CD4-positive, alpha-beta memory T cell (primary cell): ENCODE data around the gene IL10RB. TPM values are rescaled to one million over a fixed set of nuclear protein-coding genes. Genes with fewer than 3 reads are reported as not detected.
A peak's percentile ranks its signal among the peaks of the same experiment; 100 is the strongest.
"Not testable (repeated sequence)": the region's sequence is repeated elsewhere in the genome, so short reads cannot be mapped to it uniquely, and the experiment has no call there.

Experiments used
- CTCF ChIA-PET: fragments of 350-600 bp; sonication (Branson Sonifier 250); formaldehyde crosslinking; loops from one replicate; lab custom pipeline; 2021; ENCODE audit warnings: inconsistent platforms; ENCODE audit not compliant: partially characterized antibody; lab: Charles Lee
- POLR2A ChIA-PET: fragments of 350-600 bp; sonication (Branson Sonifier 250); formaldehyde crosslinking; loops from one replicate; lab custom pipeline; 2021; ENCODE audit not compliant: partially characterized antibody; lab: Charles Lee
- DNase-seq, 5 donors: peaks; one replicate each; pipeline versions ENCODE4 v3.0.0 to v3.0.0-alpha.2; 2020 to 2022; ENCODE audit warnings: mixed read lengths in 1 of 5
- H3K27ac ChIP-seq: one replicate; pipeline ENCODE4 v1.7.0; 2013; ENCODE audit warnings: low read depth, low read length
- H3K27me3 ChIP-seq: 2 replicates; pipeline ENCODE4 v1.7.0; 2013; ENCODE audit warnings: mild to moderate bottlenecking, low read length, moderate library complexity; ENCODE audit not compliant: insufficient read depth
- H3K36me3 ChIP-seq: 2 replicates; pipeline ENCODE4 v1.7.0; 2013; ENCODE audit warnings: mild to moderate bottlenecking, low read length, moderate library complexity; ENCODE audit not compliant: insufficient read depth
- H3K4me1 ChIP-seq: 2 replicates; pipeline ENCODE4 v1.7.0; 2013; ENCODE audit warnings: mild to moderate bottlenecking, low read length, moderate library complexity; ENCODE audit not compliant: insufficient read depth
- H3K4me3 ChIP-seq, 2 donors: one replicate each; pipeline ENCODE4 v1.7.0; 2013; ENCODE audit warnings: low read length in 2 of 2, mild to moderate bottlenecking in 1 of 2
- H3K9me3 ChIP-seq, 2 donors: one replicate each; pipeline ENCODE4 v1.7.0; 2013; ENCODE audit warnings: low read length in 2 of 2, control low read depth in 1 of 2; ENCODE audit not compliant: control insufficient read depth in 1 of 2
- H3K27ac Mint-ChIP-seq, 7 donors: one replicate each; pipeline ENCODE4 v1.8.0; 2020 to 2021; ENCODE audit warnings: mixed read lengths in 7 of 7, mild to moderate bottlenecking in 6 of 7, inconsistent platforms in 3 of 7, moderate library complexity in 3 of 7
- H3K27me3 Mint-ChIP-seq, 2 donors: one replicate each; pipeline ENCODE4 v1.8.0; 2020 to 2021; ENCODE audit warnings: mixed read lengths in 2 of 2
- H3K36me3 Mint-ChIP-seq, 2 donors: one replicate each; pipeline ENCODE4 v1.8.0; 2020 to 2021; ENCODE audit warnings: mixed read lengths in 2 of 2, inconsistent platforms in 1 of 2, mild to moderate bottlenecking in 1 of 2
- H3K4me1 Mint-ChIP-seq, 4 donors: one replicate each; pipeline ENCODE4 v1.8.0; 2020 to 2021; ENCODE audit warnings: mixed read lengths in 4 of 4, mild to moderate bottlenecking in 1 of 4
- H3K4me3 Mint-ChIP-seq, 8 donors: one replicate each; pipeline ENCODE4 v1.8.0; 2020 to 2021; ENCODE audit warnings: mixed read lengths in 8 of 8, mild to moderate bottlenecking in 7 of 8, moderate library complexity in 6 of 8, inconsistent platforms in 3 of 8
- H3K9me3 Mint-ChIP-seq, 8 donors: one replicate each; pipeline ENCODE4 v1.8.0; 2020 to 2021; ENCODE audit warnings: mixed read lengths in 8 of 8, mild to moderate bottlenecking in 5 of 8, inconsistent platforms in 3 of 8, moderate library complexity in 1 of 8
- intact Hi-C: fragments of 100-400 bp; cut with micrococcal nuclease; formaldehyde crosslinking; loops from one replicate; pipeline ENCODE4 v1.15.1; 2023
- polyA plus RNA-seq, 2 donors: library from polyadenylated mRNA; unstranded; fragments of 300-500 nt; fragmentation: Illumina TruSeq; gene quantifications; one replicate each; pipeline ENCODE4 v1.2.3, GENCODE V29; 2021
- total RNA-seq, 2 experiments: library from RNA; stranded (reverse); gene quantifications; one replicate each; pipeline ENCODE4 v1.2.3, GENCODE V29; 2021

IL10RB gene
- total and polyA plus RNA-seq, 4 experiments from 2014 or later = 30.6 to 61.8 (median 44.8) TPM

DNA sequence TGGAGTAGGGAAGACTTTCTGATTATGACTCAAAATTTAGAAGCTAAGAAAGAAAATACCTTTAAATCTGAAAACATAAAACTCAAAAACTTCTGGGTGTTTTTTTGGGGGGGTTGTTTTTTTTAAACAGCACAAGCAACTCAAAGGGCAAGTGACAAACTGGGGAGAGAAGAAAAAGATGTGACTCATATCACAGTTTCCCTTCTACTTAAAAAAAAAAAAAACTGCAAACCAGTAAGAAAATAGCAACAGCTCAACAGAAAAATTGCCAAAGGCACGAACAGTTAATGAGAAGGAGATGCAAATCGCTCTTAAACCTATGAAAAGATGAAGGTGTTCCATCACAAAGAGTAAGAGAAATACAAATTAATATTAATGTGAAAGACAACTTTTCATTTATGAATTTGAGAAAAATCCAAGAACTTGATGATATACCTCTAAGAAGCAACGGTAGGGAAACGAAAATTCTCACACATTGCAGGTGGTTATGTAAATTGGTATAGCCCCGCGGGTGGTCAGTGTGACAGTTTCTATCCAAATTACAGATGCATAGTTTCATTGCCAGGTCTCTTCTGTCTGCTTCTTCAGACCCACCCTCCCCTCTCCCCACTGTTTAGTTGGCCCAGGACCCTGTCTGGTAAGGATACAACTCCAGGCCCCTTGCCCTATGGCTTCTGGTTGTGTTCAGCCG is 27.5 kb upstream of the IL10RB start:
- CTCF ChIA-PET = interaction anchor here (0.7 to 4.6 kb wide), 8 partner anchors 21 to 123 kb away, joined by 3 to 25 read pairs (median 3); partner anchors contain the start of gene IL10RB
- intact Hi-C loops = loop anchor here (1.0 to 2.0 kb wide), 2 partner anchors 8 to 40 kb away; no protein-coding TSS in a partner anchor
- Mint-ChIP-seq H3K27ac (peak overlapping the region; percentile 65 to 94 (median 88)), H3K36me3 (peaks cover 17 to 34% of the 10 kb centered on the region in 2 donors), H3K9me3 (no peaks in the 10 kb centered on the region), H3K4me1 (peaks cover 66 to 92% (median 78%) of the 10 kb centered on the region in 4 donors), H3K27me3 (no peaks in the 10 kb centered on the region), H3K4me3 (peak overlapping the region; percentile 64 to 79 (median 70))
- POLR2A ChIA-PET = interaction anchor here (0.6 to 2.3 kb wide), 20 partner anchors 9 to 627 kb away, joined by 3 to 14 read pairs (median 4); partner anchors contain the start of genes CFAP298, IFNAR1, IL10RB and TMEM50B
- peak in 4 of 5 donors; percentile 22 to 43 (median 24) for DNase-seq
- Histone ChIP-seq H3K36me3 (no peaks in the 10 kb centered on the region), H3K4me1 (peaks cover 93% of the 10 kb centered on the region), H3K27ac (peak overlapping the region; percentile 60), H3K9me3 (no peaks in the 10 kb centered on the region), H3K4me3 (peak overlapping the region in 1 of 2 donors; percentile 40), H3K27me3 (no peaks in the 10 kb centered on the region)

DNA sequence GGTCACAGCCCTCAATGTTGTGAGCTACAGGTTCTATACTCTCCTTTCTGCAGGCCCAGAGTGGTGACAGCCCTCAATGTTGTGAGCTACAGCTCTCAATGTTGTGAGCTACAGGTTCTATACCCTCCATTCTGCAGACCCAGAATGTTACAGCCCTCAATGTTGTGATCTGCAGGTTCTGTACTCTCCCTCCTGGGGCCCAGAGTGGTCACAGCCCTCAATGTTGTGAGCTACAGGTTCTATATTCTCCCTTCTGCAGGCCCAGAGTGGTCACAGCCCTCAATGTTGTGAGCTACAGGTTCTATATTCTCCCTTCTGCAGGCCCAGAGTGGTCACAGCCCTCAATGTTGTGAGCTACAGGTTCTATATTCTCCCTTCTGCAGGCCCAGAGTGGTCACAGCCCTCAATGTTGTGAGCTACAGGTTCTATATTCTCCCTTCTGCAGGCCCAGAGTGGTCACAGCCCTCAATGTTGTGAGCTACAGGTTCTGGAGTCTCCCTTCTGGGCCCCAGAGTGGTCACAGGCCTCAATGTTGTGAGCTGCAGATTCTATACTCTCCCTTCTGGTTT is 26.5 kb upstream of the IL10RB start:
- intact Hi-C loops = loop anchor here (2.0 kb wide), 1 partner anchor 41 kb away; no protein-coding TSS in a partner anchor
- H3K27ac Mint-ChIP-seq = peak overlapping the region; percentile 81 to 94 (median 92)
- H3K9me3 ChIP-seq, H3K27me3 Mint-ChIP-seq, H3K36me3 ChIP-seq, H3K9me3 Mint-ChIP-seq, H3K27me3 ChIP-seq, DNase-seq: not testable (repeated sequence)
- CTCF ChIA-PET = interaction anchor here (0.7 to 4.6 kb wide), 7 partner anchors 21 to 122 kb away, joined by 3 to 25 read pairs (median 3); no protein-coding TSS in a partner anchor
- H3K4me3 ChIP-seq = peak overlapping the region in 1 of 2 donors; percentile 40
- peaks cover 67 to 92% (median 79%) of the 10 kb centered on the region in 4 donors for H3K4me1 Mint-ChIP-seq
- H3K36me3 Mint-ChIP-seq = peaks cover 19 to 39% of the 10 kb centered on the region in 2 donors
- peak overlapping the region; percentile 61 to 77 (median 70) for H3K4me3 Mint-ChIP-seq
- H3K27ac ChIP-seq = peak overlapping the region; percentile 60
- POLR2A ChIA-PET = interaction anchor here (0.9 to 2.3 kb wide), 12 partner anchors 8 to 122 kb away, joined by 3 to 14 read pairs (median 5); partner anchors contain the start of genes IFNAR1 and IL10RB
- peaks cover 93% of the 10 kb centered on the region for H3K4me1 ChIP-seq

DNA sequence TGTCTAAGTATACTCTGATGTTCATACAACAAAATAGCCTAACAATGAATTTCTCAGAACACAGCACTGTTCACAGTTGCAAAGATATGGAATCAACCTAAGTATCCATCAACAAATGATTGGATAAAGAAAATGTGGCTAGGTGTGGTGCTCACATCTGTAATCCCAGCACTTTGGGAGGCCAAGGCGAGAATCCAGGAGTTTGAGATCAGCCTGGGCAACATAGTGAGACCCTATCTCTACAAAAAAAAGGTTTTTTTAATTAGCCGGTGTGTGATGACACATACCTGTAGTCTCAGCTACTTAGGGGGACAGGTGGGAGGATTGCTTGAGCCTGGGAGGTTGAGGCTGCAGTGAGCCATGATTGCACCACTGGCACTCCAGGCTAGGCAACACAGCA is 25.8 kb upstream of the IL10RB start:
- DNase-seq = no peak
- CTCF ChIA-PET = interaction anchor here (1.6 to 4.6 kb wide), 3 partner anchors 9 to 121 kb away, joined by 5 to 25 read pairs (median 17); no protein-coding TSS in a partner anchor
- H3K27ac Mint-ChIP-seq = peak overlapping the region in 5 of 7 donors; percentile 46 to 92 (median 88)
- H3K4me1 Mint-ChIP-seq = peaks cover 71 to 92% (median 80%) of the 10 kb centered on the region in 4 donors
- Histone ChIP-seq H3K9me3 (no peaks in the 10 kb centered on the region), H3K27me3 (no peaks in the 10 kb centered on the region), H3K4me1 (peaks cover 93% of the 10 kb centered on the region), H3K36me3 (peaks cover 7% of the 10 kb centered on the region), H3K27ac (peak overlapping the region; percentile 7), H3K4me3 (no peak overlapping the region)
- no peaks in the 10 kb centered on the region for H3K9me3 Mint-ChIP-seq
- POLR2A ChIA-PET = interaction anchor here (1.0 to 4.2 kb wide), 4 partner anchors 7 to 121 kb away, joined by 4 to 19 read pairs (median 8); partner anchors contain the start of genes IFNAR1 and IFNAR2
- intact Hi-C loops = no loop called here
- peak overlapping the region in 4 of 8 donors; percentile 14 to 74 (median 62) for H3K4me3 Mint-ChIP-seq
- no peaks in the 10 kb centered on the region for H3K27me3 Mint-ChIP-seq
- peaks cover 26 to 45% of the 10 kb centered on the region in 2 donors for H3K36me3 Mint-ChIP-seq

DNA sequence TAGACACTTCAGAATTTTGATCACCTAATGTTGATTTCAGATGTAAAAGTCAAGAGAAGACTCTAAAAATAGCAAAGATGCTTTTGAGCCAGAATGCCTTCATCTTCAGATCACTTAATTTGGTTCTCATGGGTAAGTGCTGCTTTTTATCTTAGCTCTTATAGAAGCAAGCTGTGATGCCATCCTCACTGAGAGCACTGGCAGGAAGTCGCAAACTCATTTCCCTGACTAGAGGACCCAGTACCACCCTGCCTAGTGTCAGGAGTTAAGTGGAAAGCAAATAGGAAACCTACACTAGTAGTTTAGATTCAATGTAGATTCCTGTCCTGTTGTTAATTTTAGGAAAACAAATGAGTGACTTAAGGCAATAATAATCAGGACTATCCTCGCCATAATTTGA is 24.3 kb upstream of the IL10RB start:
- H3K9me3 ChIP-seq = no peaks in the 10 kb centered on the region
- H3K4me3 ChIP-seq = no peak overlapping the region
- H3K27me3 Mint-ChIP-seq = no peaks in the 10 kb centered on the region
- peaks cover 96% of the 10 kb centered on the region for H3K4me1 ChIP-seq
- POLR2A ChIA-PET = interaction anchor here (1.3 to 4.2 kb wide), 5 partner anchors 11 to 120 kb away, joined by 4 to 19 read pairs (median 7); partner anchors contain the start of genes IFNAR2 and IL10RB
- peaks cover 72 to 91% (median 82%) of the 10 kb centered on the region in 4 donors for H3K4me1 Mint-ChIP-seq
- no peak for DNase-seq
- peaks cover 19% of the 10 kb centered on the region for H3K36me3 ChIP-seq
- H3K27me3 ChIP-seq = no peaks in the 10 kb centered on the region
- H3K36me3 Mint-ChIP-seq = peaks cover 39 to 58% of the 10 kb centered on the region in 2 donors
- H3K27ac ChIP-seq = peak overlapping the region; percentile 2
- H3K27ac Mint-ChIP-seq = peak overlapping the region; percentile 51 to 89 (median 77)
- CTCF ChIA-PET = interaction anchor here (1.5 to 1.6 kb wide), 2 partner anchors 11 to 15 kb away, joined by 4 to 5 read pairs; no protein-coding TSS in a partner anchor
- no peaks in the 10 kb centered on the region for H3K9me3 Mint-ChIP-seq
- peak overlapping the region in 6 of 8 donors; percentile 25 to 78 (median 55) for H3K4me3 Mint-ChIP-seq
- intact Hi-C loops = no loop called here

DNA sequence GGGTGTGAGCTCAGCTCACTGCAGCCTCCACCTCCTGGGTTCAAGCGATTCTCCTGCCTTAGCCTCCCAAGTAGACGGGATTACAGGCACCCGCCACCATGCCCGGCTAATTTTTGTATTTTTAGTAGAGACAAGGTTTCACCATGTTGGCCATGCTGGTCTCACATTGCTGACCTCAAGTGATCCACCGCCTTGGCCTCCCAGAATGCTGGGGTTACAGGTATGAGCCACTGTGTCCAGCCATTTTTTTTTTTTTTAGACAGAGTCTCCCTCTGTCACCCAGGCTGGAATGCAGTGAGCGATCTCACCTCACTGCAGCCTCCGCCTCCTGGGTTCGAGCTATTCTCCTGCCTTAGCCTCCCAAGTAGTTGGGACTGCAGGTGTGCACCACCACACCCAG is 23.3 kb upstream of the IL10RB start:
- intact Hi-C loops, H3K9me3 Mint-ChIP-seq, H3K4me3 ChIP-seq, H3K27ac ChIP-seq, DNase-seq, H3K9me3 ChIP-seq, H3K27me3 Mint-ChIP-seq, H3K27me3 ChIP-seq: not testable (repeated sequence)
- ChIA-PET POLR2A (interaction anchor here (1.0 to 4.2 kb wide), 5 partner anchors 12 to 119 kb away, joined by 3 to 19 read pairs (median 6); partner anchors contain the start of genes IFNAR2 and IL10RB), CTCF (interaction anchor here (3.7 kb wide), 1 partner anchor 118 kb away, joined by 15 read pairs; no protein-coding TSS in a partner anchor)
- H3K4me1 Mint-ChIP-seq = peaks cover 71 to 91% (median 82%) of the 10 kb centered on the region in 4 donors
- H3K27ac Mint-ChIP-seq = peak overlapping the region in 5 of 7 donors; percentile 7 to 96 (median 74)
- peak overlapping the region in 1 of 8 donors; percentile 89 for H3K4me3 Mint-ChIP-seq
- Histone ChIP-seq H3K36me3 (peaks cover 28% of the 10 kb centered on the region), H3K4me1 (peaks cover 96% of the 10 kb centered on the region)
- peaks cover 47 to 63% of the 10 kb centered on the region in 2 donors for H3K36me3 Mint-ChIP-seq

DNA sequence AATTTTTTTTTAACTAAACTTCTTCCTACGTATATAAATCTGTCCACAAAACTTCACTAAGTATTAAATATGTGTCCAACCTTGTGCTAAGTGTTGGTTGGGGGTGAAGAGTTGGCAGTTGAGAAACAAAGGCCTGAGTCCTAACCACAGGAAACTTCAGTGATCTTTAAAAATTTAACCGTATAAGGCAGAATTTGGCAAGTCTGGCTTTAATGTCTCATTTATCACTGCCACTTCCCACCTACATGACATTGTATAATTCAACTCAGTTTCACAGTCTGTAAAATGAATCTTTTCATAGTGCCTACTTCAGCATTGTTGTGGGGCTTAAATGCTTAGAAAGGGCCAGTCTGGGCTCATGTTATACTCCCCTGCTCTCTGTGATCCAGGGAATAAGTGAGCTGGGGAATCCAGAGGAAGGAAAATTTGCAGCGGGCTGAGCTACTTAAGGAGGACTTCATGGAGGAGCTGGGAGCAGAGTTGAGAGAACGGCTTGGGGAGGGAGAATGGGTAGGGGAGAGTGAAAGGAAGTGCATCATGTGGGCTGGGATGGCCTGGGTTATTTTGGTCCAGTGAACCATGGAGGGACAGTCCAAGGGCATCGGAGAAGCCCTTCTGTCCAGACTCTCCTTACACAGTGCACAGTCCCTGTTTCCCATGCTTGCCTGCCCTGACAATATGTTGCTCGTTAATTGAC is 21.9 kb upstream of the IL10RB start:
- Mint-ChIP-seq H3K27me3 (no peaks in the 10 kb centered on the region), H3K4me3 (peak overlapping the region; percentile 31 to 89 (median 78)), H3K36me3 (peaks cover 56 to 69% of the 10 kb centered on the region in 2 donors), H3K27ac (peak overlapping the region; percentile 87 to 96 (median 94)), H3K4me1 (peaks cover 63 to 90% (median 76%) of the 10 kb centered on the region in 4 donors), H3K9me3 (no peaks in the 10 kb centered on the region)
- DNase-seq = no peak
- Histone ChIP-seq H3K36me3 (peaks cover 36% of the 10 kb centered on the region), H3K4me1 (peaks cover 94% of the 10 kb centered on the region), H3K27me3 (no peaks in the 10 kb centered on the region), H3K4me3 (peak overlapping the region in 1 of 2 donors; percentile 10), H3K27ac (peak overlapping the region; percentile 16), H3K9me3 (no peaks in the 10 kb centered on the region)
- ChIA-PET CTCF (interaction anchor here (1.3 to 3.7 kb wide), 4 partner anchors 14 to 201 kb away, joined by 3 to 15 read pairs (median 6); partner anchors contain the start of gene IFNAR2), POLR2A (interaction anchor here (1.3 to 4.2 kb wide), 5 partner anchors 10 to 117 kb away, joined by 4 to 19 read pairs (median 6); partner anchors contain the start of gene IFNAR2)
- intact Hi-C loops = loop anchor here (2.0 kb wide), 2 partner anchors 13 to 17 kb away; no protein-coding TSS in a partner anchor
